Activated naive CD8-positive, alpha-beta T cell (primary cell): ENCODE results near the gene IQGAP3.
A peak's percentile ranks its signal among the peaks of the same experiment; 100 is the strongest.
"Not testable (repeated sequence)": the region's sequence is repeated elsewhere in the genome, so short reads cannot be mapped to it uniquely, and the experiment has no call there.

Experiments
- H3K27ac Mint-ChIP-seq: one replicate; pipeline ENCODE4 v1.8.0; 2021; ENCODE audit warnings: mixed read lengths
- H3K27me3 Mint-ChIP-seq: one replicate; pipeline ENCODE4 v1.8.0; 2021; ENCODE audit warnings: mixed read lengths
- H3K36me3 Mint-ChIP-seq: one replicate; pipeline ENCODE4 v1.8.0; 2021; ENCODE audit warnings: mixed read lengths
- H3K4me1 Mint-ChIP-seq: one replicate; pipeline ENCODE4 v1.8.0; 2021; ENCODE audit warnings: low read depth, mixed read lengths
- H3K4me3 Mint-ChIP-seq: one replicate; pipeline ENCODE4 v1.8.0; 2021; ENCODE audit warnings: mild to moderate bottlenecking, mixed read lengths
- H3K9me3 Mint-ChIP-seq: one replicate; pipeline ENCODE4 v1.8.0; 2021; ENCODE audit warnings: low read depth, mixed read lengths

The IQGAP3 gene

DNA sequence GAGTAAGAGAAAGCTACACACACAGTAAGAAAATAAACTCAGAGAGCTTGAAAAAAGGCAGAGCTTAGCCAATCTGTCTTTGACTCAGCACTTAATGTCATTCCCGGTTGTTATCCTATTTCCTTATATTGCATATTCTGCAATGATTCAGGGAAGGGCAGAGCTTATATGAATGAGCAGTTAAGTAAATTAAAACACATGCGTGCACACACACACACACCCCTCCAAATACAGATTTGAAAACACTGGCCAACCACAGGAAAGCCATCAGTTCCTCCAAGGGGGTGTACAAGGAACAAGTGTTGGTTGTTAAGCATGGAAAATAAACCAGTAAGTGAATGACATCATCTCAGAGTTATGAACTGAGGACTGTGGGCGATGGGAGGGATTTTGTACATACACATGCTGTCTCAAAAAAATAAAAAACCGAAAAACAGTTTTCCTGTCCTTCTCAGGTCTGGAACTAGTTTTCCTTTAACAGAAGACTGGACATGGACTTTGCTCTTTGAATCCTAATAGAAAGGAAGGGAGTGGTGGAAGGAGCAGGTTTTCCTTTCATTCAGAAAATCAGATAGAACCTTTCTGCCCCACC is 1.0 kb downstream of the IQGAP3 start:
- Mint-ChIP-seq H3K27me3 (peaks cover 22% of the 10 kb centered on the region), H3K9me3 (no peaks in the 10 kb centered on the region), H3K27ac (no peak overlapping the region), H3K4me3 (peak overlapping the region; percentile 66), H3K36me3 (peaks cover 3% of the 10 kb centered on the region), H3K4me1 (peaks cover 18% of the 10 kb centered on the region)

DNA sequence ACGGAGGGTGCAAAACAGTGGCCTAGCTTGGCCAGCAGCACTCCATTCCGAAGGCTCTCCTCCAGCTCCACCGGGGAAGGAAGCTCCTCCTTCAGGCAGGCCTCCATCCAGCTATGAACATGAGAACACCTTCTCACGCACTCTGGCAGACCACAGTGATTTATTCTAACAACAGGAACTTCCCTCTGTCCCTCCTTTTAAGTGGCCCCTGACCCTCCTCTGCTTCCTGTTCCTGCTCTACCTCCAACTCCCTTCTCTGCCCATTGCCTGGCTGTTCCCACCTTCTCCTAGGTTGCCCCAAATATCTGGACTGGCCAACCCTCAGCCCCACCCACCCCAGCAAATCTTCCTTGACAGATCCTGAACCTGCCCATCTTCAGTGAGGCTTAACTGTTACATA is 5.9 kb downstream of the IQGAP3 start:
- H3K4me3 Mint-ChIP-seq, result no peak overlapping the region
- no peaks in the 10 kb centered on the region for H3K36me3 Mint-ChIP-seq
- H3K4me1 Mint-ChIP-seq, result peaks cover 6% of the 10 kb centered on the region
- no peak overlapping the region for H3K27ac Mint-ChIP-seq
- H3K27me3 Mint-ChIP-seq, result peaks cover 11% of the 10 kb centered on the region
- no peaks in the 10 kb centered on the region for H3K9me3 Mint-ChIP-seq

DNA sequence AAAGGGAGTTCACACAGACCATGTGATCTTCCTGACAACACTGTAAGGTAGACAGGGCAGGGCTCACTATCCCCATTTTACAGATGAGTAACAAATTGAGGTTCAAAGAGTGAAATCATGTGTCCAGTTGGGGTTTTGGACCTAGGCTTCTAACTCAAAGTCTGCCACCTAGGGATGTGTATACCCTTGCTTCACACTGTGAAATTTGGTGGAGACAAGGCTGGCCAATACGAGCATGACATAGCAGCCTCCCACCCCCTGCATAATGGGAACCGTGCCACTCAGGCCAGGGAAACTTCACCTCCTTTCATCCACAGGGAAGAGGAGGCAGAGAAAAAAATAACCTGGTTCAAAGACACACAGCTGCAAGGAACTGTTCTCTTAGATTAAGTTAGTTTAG is 6.8 kb downstream of the IQGAP3 start:
- Mint-ChIP-seq H3K4me1 (no peaks in the 10 kb centered on the region), H3K9me3 (no peaks in the 10 kb centered on the region), H3K36me3 (no peaks in the 10 kb centered on the region), H3K27me3 (peaks cover 3% of the 10 kb centered on the region), H3K4me3 (no peak overlapping the region), H3K27ac (no peak overlapping the region)

DNA sequence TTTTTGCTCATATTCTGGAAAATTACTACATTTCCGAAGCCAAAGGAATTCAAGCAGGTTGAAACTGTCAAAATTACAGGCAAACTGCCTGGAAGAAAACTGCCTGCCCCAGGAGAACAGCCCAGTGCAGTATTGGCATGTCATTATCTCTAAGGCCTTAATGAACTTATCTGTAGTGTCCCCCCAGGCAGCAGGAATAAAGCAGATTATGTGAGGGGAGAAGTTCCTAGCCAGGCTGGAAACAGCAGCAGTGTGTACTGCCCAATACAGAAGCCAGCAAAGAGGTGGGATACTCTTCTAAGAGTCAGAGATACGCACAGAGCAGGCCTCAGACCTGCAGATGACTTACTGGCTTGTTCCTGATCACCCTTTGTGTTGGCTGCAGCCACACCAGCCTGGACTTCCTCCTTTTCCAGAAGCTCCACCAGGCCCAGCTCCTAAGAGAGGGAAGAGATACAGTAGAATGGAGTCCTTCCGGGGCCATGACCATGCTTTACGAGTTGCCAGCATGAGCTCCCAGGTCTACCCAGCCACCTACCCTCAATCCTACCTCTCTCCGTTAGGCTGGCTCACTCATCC is 11.7 kb downstream of the IQGAP3 start:
- H3K4me3 Mint-ChIP-seq, result no peak overlapping the region
- no peaks in the 10 kb centered on the region for H3K36me3 Mint-ChIP-seq
- H3K27ac Mint-ChIP-seq, result no peak overlapping the region
- no peaks in the 10 kb centered on the region for H3K27me3 Mint-ChIP-seq
- H3K9me3 Mint-ChIP-seq, result no peaks in the 10 kb centered on the region
- no peaks in the 10 kb centered on the region for H3K4me1 Mint-ChIP-seq

DNA sequence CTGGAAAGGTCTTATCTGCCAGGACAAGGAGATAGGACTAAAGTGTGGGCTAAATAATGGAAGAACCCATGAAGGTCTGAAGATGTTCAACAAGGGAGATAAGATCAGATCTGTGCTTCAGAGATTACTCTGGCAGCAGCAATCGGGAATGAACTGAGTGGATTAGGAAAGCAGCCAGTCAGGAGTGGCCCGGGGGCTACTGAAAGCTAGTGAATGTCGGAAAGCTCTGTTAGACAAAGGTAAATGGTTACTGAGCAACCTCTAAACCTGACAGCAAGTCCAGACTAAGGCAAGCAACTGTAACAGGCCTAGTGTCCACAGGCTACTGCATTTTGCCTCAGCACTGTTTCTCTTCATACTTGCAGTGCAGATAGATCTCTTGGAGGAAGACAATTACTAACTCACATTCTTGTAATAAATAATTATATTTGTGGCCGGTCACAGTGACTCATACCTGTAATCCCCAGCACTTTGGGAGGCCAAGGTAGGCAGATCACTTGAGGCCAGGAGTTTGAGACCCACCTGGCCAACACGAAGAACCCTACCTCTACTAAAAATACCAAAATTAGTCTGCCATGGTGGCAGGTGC is 12.5 kb downstream of the IQGAP3 start:
- H3K9me3 Mint-ChIP-seq, result no peaks in the 10 kb centered on the region
- no peaks in the 10 kb centered on the region for H3K36me3 Mint-ChIP-seq
- H3K4me1 Mint-ChIP-seq, result no peaks in the 10 kb centered on the region
- no peak overlapping the region for H3K4me3 Mint-ChIP-seq
- H3K27me3 Mint-ChIP-seq, result no peaks in the 10 kb centered on the region
- no peak overlapping the region for H3K27ac Mint-ChIP-seq

DNA sequence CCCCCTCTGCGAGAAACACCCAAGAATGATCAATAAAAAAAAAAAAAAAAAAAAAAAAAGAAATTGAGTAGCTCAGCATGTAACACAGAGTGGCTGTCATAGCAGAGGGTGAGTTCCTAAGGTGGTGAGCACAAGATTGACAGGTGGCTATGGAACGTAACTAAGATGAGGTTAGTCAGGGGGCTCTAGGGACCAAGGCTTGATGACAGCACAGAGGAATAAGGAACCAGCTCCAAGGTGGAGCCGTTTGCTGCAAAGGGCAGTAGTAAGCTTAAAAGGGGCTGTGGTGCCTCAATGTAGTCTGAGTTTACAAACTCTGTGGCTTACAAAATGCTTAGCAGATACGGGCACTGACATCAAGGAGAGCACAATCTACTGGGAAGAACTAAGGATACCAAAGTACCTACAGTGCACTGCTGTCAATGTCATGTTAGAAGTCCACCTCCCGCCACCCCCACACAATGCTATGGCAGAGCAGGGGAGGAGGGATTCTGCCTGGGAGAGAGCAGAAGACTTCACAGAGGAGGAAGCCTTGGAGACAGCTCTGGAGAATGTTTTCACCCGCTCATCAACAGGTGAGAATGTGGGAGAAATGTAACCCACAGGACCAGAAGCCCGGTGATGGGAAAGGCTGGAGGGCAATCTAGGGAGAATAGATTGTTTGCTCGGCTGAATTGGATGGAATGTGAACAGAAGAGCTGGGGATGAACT is 13.1 kb downstream of the IQGAP3 start:
- Mint-ChIP-seq H3K9me3 (no peaks in the 10 kb centered on the region), H3K27me3 (no peaks in the 10 kb centered on the region), H3K4me1 (no peaks in the 10 kb centered on the region), H3K4me3 (no peak overlapping the region), H3K36me3 (no peaks in the 10 kb centered on the region), H3K27ac (no peak overlapping the region)

DNA sequence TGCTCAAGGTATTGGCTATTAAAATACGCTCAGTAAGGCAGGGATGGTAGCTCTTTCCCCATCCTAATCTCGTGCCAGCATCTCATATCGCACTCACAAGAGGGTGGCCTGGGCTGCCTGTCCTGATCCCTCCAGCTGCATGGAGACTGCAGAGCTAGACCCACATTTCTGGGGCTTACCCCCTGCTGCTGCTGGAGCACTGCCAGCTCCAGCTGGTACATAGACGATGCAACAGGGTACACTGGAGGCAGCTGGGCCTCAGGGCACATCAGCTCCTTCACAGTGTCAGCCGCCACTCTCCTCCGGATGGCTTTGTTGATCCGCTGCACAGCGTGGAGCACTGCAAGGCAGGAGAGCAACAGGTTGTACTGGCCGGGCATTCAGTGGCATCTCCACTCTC is 16.0 kb downstream of the IQGAP3 start:
- Mint-ChIP-seq H3K4me3 (no peak overlapping the region), H3K36me3 (no peaks in the 10 kb centered on the region), H3K27ac (no peak overlapping the region), H3K27me3 (no peaks in the 10 kb centered on the region), H3K9me3 (no peaks in the 10 kb centered on the region), H3K4me1 (no peaks in the 10 kb centered on the region)

DNA sequence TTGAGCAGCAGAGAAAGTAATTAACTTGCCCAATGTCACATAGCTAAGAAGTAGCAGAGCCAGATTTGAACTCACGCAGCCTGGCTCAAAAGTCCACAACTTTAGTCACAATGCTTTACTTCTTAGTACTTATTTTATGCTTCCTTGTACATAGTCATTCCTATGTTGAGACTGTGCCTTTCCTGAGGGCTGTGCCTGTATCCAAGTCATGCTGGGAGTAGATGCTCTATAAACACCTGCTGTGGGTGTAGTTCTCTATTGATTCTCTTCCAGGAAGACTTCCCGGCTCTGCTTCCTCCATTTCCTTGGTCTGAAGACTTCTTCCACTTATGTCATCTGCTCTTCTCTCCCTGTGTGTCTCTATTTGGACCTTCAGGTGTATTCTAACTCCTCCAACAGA is 16.6 kb downstream of the IQGAP3 start:
- H3K27ac Mint-ChIP-seq, result no peak overlapping the region
- H3K4me1 Mint-ChIP-seq, result no peaks in the 10 kb centered on the region
- no peaks in the 10 kb centered on the region for H3K9me3 Mint-ChIP-seq
- H3K36me3 Mint-ChIP-seq, result no peaks in the 10 kb centered on the region
- no peaks in the 10 kb centered on the region for H3K27me3 Mint-ChIP-seq
- no peak overlapping the region for H3K4me3 Mint-ChIP-seq

DNA sequence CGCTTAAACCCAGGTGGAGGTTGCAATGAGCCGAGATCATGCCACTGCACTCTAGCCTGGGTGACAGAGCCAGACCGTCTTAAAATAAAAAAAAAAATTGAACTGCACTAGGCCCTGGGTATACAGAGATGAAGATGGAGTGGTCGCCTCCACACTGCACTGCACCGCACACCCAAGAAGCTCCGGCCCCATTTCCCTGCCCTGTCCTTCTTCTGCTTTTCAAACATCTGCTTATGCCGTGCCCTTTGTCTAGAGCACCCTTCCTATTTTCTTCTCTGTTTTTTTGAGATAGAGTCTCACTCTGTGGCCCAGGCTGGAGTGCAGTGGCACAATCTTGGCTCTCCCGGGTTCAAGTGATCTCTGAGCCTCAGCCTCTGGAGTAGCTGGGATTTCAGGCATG is 17.4 kb downstream of the IQGAP3 start:
- Mint-ChIP-seq H3K36me3 (no peaks in the 10 kb centered on the region), H3K9me3 (no peaks in the 10 kb centered on the region), H3K27ac (no peak overlapping the region), H3K4me1 (no peaks in the 10 kb centered on the region), H3K4me3 (no peak overlapping the region), H3K27me3 (no peaks in the 10 kb centered on the region)

DNA sequence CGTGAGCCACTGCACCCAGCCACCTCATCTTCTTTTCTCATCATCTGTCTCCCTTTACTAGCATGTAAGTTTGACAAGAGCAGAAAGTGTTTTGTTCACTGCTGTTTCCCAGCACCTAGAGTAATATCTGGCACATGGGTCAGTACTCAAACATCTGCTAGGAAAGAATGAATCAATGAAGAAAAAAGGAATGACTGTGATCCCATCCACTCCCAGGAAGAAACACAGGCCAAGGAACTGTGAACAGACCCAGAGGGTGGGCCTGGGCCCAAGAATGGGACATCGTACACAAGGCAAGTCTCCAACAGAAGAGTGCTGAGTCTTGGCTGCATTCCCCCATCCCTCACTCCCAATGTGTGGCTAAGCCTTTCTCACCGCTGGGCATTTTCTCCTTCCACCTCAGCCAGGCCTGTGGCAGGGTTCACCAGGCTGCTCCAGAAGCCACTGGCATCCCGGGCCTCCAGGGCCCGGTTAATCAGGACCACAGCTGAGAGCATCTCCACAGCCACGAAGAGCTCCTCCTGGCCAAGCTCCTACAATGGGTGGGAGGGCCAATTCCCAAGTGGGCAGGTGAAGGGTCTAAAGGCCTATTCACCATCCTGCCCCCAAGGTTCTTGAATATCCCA is 18.4 kb downstream of the IQGAP3 start:
- no peaks in the 10 kb centered on the region for H3K36me3 Mint-ChIP-seq
- H3K27ac Mint-ChIP-seq, result no peak overlapping the region
- H3K4me3 Mint-ChIP-seq, result no peak overlapping the region
- no peaks in the 10 kb centered on the region for H3K4me1 Mint-ChIP-seq
- no peaks in the 10 kb centered on the region for H3K27me3 Mint-ChIP-seq
- H3K9me3 Mint-ChIP-seq, result no peaks in the 10 kb centered on the region

DNA sequence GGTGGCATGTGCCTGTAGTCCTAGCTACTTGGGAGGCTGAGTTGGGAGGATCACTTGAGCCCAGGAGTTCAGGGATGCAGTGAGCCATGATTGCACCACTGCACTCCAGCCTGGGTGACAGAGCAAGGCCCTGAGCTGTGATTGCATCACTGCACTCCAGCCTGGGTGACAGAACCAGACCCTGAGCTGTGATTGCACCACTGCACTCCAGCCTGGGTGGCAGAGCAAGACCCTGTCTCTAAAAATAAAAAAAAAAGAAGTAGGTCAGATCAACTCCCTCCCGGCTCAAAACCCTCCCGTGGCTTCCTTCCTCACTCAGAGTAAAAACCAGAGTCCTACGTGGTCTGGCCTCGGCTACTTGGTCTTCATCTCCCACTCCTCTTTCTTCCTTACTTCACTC is 19.4 kb downstream of the IQGAP3 start:
- not testable (repeated sequence) for H3K4me1 Mint-ChIP-seq, H3K27me3 Mint-ChIP-seq, H3K27ac Mint-ChIP-seq, H3K36me3 Mint-ChIP-seq, H3K9me3 Mint-ChIP-seq, H3K4me3 Mint-ChIP-seq

DNA sequence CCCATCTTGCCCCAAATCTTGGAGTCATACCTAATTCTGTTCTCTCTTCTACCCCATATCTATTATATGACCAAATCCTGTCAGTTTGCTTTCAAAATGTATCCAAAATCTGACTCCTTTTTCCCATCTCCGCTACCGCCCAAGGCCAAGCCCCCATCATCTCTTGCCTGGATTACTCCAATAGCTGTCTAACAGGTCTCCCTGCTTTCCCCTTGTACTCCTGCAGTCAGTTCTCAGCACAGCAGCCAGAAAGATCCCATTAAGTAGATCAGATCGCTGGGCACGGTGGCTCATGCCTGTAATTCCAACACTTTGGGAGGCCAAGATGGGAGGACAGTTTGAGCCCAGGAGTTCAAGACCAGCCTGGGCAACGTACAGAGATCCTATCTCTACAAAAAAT is 19.8 kb downstream of the IQGAP3 start:
- H3K4me1 Mint-ChIP-seq, result no peaks in the 10 kb centered on the region

DNA sequence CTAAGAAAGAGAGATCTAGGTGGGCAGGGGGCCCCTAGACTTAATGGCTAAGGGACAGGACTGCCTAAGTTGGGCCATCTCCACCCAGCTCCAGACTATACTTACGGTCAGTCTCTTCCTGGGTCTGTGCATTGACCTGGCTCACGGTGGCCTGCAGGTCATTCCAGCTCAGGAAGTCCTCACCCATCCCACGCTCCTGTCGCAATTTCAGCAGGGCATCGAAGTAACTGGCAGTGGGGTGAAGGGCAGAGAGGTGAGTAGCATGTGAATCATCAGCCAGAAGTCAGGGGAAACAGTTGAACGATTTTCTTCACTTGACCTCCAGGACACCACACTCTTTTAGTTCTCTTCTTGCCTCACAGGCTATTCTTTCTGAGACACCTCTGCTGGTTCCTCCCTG is 20.5 kb downstream of the IQGAP3 start:
- Mint-ChIP-seq H3K4me3 (no peak overlapping the region), H3K4me1 (no peaks in the 10 kb centered on the region), H3K27me3 (no peaks in the 10 kb centered on the region), H3K27ac (no peak overlapping the region), H3K9me3 (no peaks in the 10 kb centered on the region), H3K36me3 (no peaks in the 10 kb centered on the region)

More for the DNA sequence above, 19.8 kb downstream of the IQGAP3 start:
- H3K27me3 Mint-ChIP-seq, result no peaks in the 10 kb centered on the region
- no peak overlapping the region for H3K4me3 Mint-ChIP-seq
- no peak overlapping the region for H3K27ac Mint-ChIP-seq
- no peaks in the 10 kb centered on the region for H3K36me3 Mint-ChIP-seq
- no peaks in the 10 kb centered on the region for H3K9me3 Mint-ChIP-seq

DNA sequence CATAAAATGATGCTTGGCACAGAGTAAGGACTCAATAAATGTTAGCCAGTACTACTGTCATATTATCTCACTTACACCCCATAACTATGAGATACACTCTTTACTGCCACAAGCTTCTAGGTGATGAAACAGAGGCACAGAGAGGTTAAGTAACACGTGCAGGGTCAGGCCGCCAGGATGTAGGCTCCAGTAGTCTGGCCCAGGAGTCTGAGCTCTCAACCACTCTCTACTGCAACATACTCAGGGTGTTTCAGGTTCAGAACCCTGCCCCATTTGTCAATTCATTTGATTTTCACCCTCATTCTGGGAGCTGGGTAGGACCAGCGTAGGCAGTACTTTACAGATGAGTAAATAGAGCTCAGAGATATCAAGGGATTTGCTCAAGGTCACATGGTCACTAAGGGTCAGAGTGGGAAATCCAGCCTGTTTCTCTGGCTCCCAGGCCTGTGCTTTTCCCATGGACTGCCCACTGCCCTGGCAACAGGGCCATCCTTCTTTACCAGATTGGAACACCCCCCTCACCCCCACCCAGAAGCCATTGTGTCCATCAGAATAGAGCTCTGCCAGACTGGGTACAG is 21.2 kb downstream of the IQGAP3 start:
- H3K4me3 Mint-ChIP-seq, result no peak overlapping the region
- no peaks in the 10 kb centered on the region for H3K36me3 Mint-ChIP-seq
- H3K27me3 Mint-ChIP-seq, result no peaks in the 10 kb centered on the region
- no peaks in the 10 kb centered on the region for H3K9me3 Mint-ChIP-seq
- H3K27ac Mint-ChIP-seq, result no peak overlapping the region
- no peaks in the 10 kb centered on the region for H3K4me1 Mint-ChIP-seq

DNA sequence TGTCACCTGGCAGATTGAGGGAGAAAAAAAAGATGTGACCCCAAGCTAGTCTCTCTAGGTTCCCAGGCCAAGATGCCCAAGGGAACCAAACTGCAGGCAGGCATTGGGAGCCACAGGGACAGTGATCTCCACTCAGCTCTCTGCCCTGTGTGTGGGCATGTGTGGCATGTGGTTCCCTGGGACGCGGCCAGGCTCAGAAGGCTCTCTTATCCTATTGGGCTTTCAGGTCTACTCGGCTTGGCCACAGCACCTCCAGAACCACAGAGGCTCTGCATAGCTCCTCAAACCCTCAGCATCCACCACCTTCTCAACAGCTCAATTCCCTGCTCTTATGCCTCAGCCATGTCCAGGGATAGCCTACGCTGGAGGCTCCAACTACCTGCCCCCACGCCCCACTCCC is 22.0 kb downstream of the IQGAP3 start:
- no peaks in the 10 kb centered on the region for H3K27me3 Mint-ChIP-seq
- H3K36me3 Mint-ChIP-seq, result no peaks in the 10 kb centered on the region
- no peaks in the 10 kb centered on the region for H3K9me3 Mint-ChIP-seq
- no peak overlapping the region for H3K27ac Mint-ChIP-seq
- no peaks in the 10 kb centered on the region for H3K4me1 Mint-ChIP-seq
- no peak overlapping the region for H3K4me3 Mint-ChIP-seq
